Trophoblast cell (in vitro differentiated cells and primary cell): ENCODE measurements around the gene TAS1R3.

Experiments used
- DNase-seq, 2 donors: peaks; one replicate each; pipeline ENCODE4 v3.0.0-alpha.2; 2016
- H2AFZ ChIP-seq: 2 replicates; pipeline ENCODE4 v1.6.1; 2013; ENCODE audit warnings: low read length, moderate library complexity, mild to moderate bottlenecking; ENCODE audit not compliant: insufficient read depth, poor library complexity
- H2AK5ac ChIP-seq: 2 replicates; pipeline ENCODE4 v1.6.1; 2013; ENCODE audit warnings: mild to moderate bottlenecking, low read length
- H2BK120ac ChIP-seq: 2 replicates; pipeline ENCODE4 v1.6.1; 2013; ENCODE audit warnings: low read length, mild to moderate bottlenecking, moderate library complexity; ENCODE audit not compliant: insufficient read depth, poor library complexity
- H2BK12ac ChIP-seq: 2 replicates; pipeline ENCODE4 v1.6.1; 2013; ENCODE audit warnings: mild to moderate bottlenecking, low read length, moderate library complexity
- H2BK5ac ChIP-seq: 2 replicates; pipeline ENCODE4 v1.6.1; 2013; ENCODE audit warnings: low read length, low read depth, moderate library complexity, mild to moderate bottlenecking; ENCODE audit not compliant: poor library complexity
- H3K14ac ChIP-seq: 2 replicates; pipeline ENCODE4 v1.6.1; 2013; ENCODE audit warnings: mild to moderate bottlenecking, low read length
- H3K18ac ChIP-seq: 2 replicates; pipeline ENCODE4 v1.6.1; 2013; ENCODE audit warnings: mild to moderate bottlenecking, low read length
- H3K23ac ChIP-seq: 2 replicates; pipeline ENCODE4 v1.6.1; 2013; ENCODE audit warnings: low read length
- H3K27ac ChIP-seq: 2 replicates; pipeline ENCODE4 v1.5.1; 2013; ENCODE audit warnings: low read depth, mild to moderate bottlenecking, inconsistent platforms, low read length, moderate library complexity
- H3K27me3 ChIP-seq: 2 replicates; pipeline ENCODE4 v1.6.1; 2013; ENCODE audit warnings: inconsistent platforms, mild to moderate bottlenecking, low read length, moderate library complexity; ENCODE audit not compliant: insufficient read depth
- H3K36me3 ChIP-seq, 2 experiments: 1 replicate in 1 of 2; 2 replicates in 1 of 2; pipeline ENCODE4 v1.6.1; 2013; ENCODE audit warnings: low read length in 2 of 2, mild to moderate bottlenecking in 2 of 2, moderate library complexity in 1 of 2; ENCODE audit not compliant: insufficient read depth in 2 of 2, control insufficient read depth in 1 of 2
- H3K4ac ChIP-seq: 2 replicates; pipeline ENCODE4 v1.6.1; 2013; ENCODE audit warnings: low read depth, mild to moderate bottlenecking, low read length, moderate library complexity
- H3K4me1 ChIP-seq, 2 experiments: 1 replicate in 1 of 2; 2 replicates in 1 of 2; pipeline ENCODE4 v1.6.1; 2013; ENCODE audit warnings: low read length in 2 of 2, mild to moderate bottlenecking in 2 of 2, moderate library complexity in 1 of 2; ENCODE audit not compliant: insufficient read depth in 2 of 2, control insufficient read depth in 1 of 2
- H3K4me2 ChIP-seq: 2 replicates; pipeline ENCODE4 v1.6.1; 2013; ENCODE audit warnings: inconsistent platforms, mild to moderate bottlenecking, low read length, moderate library complexity
- H3K4me3 ChIP-seq: 2 replicates; pipeline ENCODE4 v1.5.1; 2013; ENCODE audit warnings: mild to moderate bottlenecking, low read depth, low read length, inconsistent platforms
- H3K79me1 ChIP-seq: one replicate; pipeline ENCODE4 v1.6.1; 2013; ENCODE audit warnings: low read length
- H3K79me2 ChIP-seq: 2 replicates; pipeline ENCODE4 v1.6.1; 2013; ENCODE audit warnings: low read length, mild to moderate bottlenecking; ENCODE audit not compliant: control insufficient read depth, insufficient read depth, poor library complexity
- H3K9ac ChIP-seq: 2 replicates; pipeline ENCODE4 v1.6.1; 2013; ENCODE audit warnings: mild to moderate bottlenecking, low read length
- H3K9me3 ChIP-seq: 2 replicates; pipeline ENCODE4 v1.6.1; 2013; ENCODE audit warnings: low read depth, mild to moderate bottlenecking, control low read depth, inconsistent platforms, low read length; ENCODE audit not compliant: insufficient read depth
- H4K12ac ChIP-seq: 2 replicates; pipeline ENCODE4 v1.6.1; 2013; ENCODE audit warnings: low read depth, mild to moderate bottlenecking, low read length, moderate library complexity
- H4K8ac ChIP-seq: 2 replicates; pipeline ENCODE4 v1.6.1; 2013; ENCODE audit warnings: low read depth, mild to moderate bottlenecking, low read length, moderate library complexity
- H4K91ac ChIP-seq: one replicate; pipeline ENCODE4 v1.6.1; 2013; ENCODE audit warnings: low read depth, mild to moderate bottlenecking, low read length, moderate library complexity
- WGBS: extraction: QIAGEN DNeasy Blood & Tissue Kit; methylation state at CpG from one replicate; pipeline ENCODE4 v1.1.7; 2013; ENCODE audit warnings: missing lambda C conversion rate; ENCODE audit not compliant: insufficient read length, insufficient coverage; ENCODE audit errors: extremely low coverage; 5-methylcytosine and 5-hydroxymethylcytosine counted together

The TAS1R3 gene

DNA sequence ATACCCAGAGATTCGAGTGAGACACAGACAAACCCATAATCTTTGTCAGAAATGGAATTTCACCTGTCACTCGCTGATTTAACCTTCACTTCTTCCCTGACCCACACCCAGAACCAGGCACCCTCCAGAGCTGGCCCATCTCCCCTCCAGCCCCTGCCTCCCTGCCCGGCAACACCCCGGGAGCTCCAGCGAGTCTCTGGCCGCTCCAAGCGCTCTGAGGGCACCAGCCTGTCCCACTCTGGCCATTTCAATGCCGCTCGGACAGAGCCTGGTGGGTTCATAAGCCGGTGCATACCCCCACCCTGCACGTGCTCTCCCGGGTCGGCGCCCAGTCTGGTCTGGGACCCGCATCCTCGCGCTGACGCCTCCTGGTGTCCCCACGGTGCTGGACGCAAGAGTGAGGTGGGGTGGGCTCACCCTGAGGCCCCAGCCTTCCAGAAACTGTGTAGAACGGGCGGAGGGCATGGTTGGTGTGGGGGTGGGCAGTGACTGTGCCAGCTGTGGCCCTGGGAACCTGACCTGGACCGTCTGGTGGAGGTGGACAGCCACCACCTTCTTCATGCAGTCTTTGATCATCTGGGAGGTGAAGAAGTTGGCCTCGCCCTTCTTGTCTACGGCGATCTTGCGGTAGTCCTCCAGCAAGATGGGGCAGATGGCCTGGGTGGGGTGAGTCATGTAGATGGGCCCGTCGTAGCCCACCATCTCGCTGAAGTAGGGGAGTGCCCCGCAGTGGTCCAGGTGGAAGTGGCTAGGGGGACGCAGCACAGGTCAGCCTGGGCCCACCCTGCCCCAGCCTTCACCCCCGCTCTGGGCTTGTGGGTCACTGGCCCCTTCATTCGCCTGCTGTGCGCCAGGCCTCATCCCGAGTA is 12.1 kb upstream of the TAS1R3 start:
- WGBS: no CpG with 5 or more reads among the region's 36 CpGs
- H3K4me3 ChIP-seq: no peak overlapping the region
- H3K27me3 ChIP-seq: no peaks in the 10 kb centered on the region
- H4K8ac ChIP-seq: no peak overlapping the region
- no peak overlapping the region for H3K9ac ChIP-seq
- H3K18ac ChIP-seq: no peak overlapping the region
- no peak overlapping the region for H2AK5ac ChIP-seq
- H3K9me3 ChIP-seq: no peaks in the 10 kb centered on the region
- no peak overlapping the region for H3K4me2 ChIP-seq
- no peak overlapping the region for H2BK120ac ChIP-seq
- no peak overlapping the region for H4K12ac ChIP-seq
- H3K4me1 ChIP-seq: peaks cover 2 to 6% of the 10 kb centered on the region in 2 experiments
- peaks cover 50% of the 10 kb centered on the region in 2 experiments for H3K36me3 ChIP-seq
- no peak overlapping the region for H3K4ac ChIP-seq
- peaks cover 13% of the 10 kb centered on the region for H3K79me2 ChIP-seq
- no peaks in the 10 kb centered on the region for H3K79me1 ChIP-seq
- no peak overlapping the region for H3K23ac ChIP-seq
- no peak overlapping the region for H3K27ac ChIP-seq
- no peak for DNase-seq
- H4K91ac ChIP-seq: no peak overlapping the region
- H2BK12ac ChIP-seq: no peak overlapping the region
- no peak overlapping the region for H2BK5ac ChIP-seq
- H3K14ac ChIP-seq: no peak overlapping the region
- no peak overlapping the region for H2AFZ ChIP-seq

DNA sequence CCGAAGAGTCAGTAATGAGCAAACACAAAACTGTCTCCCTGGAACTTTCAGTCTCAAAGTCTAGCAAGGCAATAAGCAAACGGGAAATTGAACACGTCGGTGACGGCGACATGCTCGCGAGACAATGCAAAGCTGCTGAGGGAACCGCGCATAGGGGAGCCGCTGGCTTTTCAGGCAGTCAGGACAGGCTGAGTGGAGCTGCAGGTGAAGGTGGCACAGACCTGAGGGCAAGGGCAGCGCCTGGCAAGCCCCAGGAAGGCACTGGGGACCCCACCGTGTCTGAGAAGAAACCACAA is 11.5 kb upstream of the TAS1R3 start:
- peaks cover 44 to 45% of the 10 kb centered on the region in 2 experiments for H3K36me3 ChIP-seq
- no peak overlapping the region for H2BK12ac ChIP-seq
- H3K4me2 ChIP-seq: no peak overlapping the region
- no peak overlapping the region for H3K4ac ChIP-seq
- no CpG with 5 or more reads among the region's 13 CpGs for WGBS
- no peaks in the 10 kb centered on the region for H3K27me3 ChIP-seq
- H3K79me1 ChIP-seq: peaks cover 4% of the 10 kb centered on the region
- peaks cover 17% of the 10 kb centered on the region for H3K79me2 ChIP-seq
- no peak overlapping the region for H3K27ac ChIP-seq
- H3K14ac ChIP-seq: no peak overlapping the region
- no peak overlapping the region for H3K4me3 ChIP-seq
- H3K9ac ChIP-seq: no peak overlapping the region
- no peak overlapping the region for H2BK120ac ChIP-seq
- no peak overlapping the region for H2AK5ac ChIP-seq
- peaks cover 2 to 6% of the 10 kb centered on the region in 2 experiments for H3K4me1 ChIP-seq
- H2AFZ ChIP-seq: no peak overlapping the region
- no peak for DNase-seq
- H4K8ac ChIP-seq: no peak overlapping the region
- no peak overlapping the region for H3K23ac ChIP-seq
- no peak overlapping the region for H4K91ac ChIP-seq
- H4K12ac ChIP-seq: no peak overlapping the region
- H2BK5ac ChIP-seq: no peak overlapping the region
- H3K9me3 ChIP-seq: no peaks in the 10 kb centered on the region
- no peak overlapping the region for H3K18ac ChIP-seq

DNA sequence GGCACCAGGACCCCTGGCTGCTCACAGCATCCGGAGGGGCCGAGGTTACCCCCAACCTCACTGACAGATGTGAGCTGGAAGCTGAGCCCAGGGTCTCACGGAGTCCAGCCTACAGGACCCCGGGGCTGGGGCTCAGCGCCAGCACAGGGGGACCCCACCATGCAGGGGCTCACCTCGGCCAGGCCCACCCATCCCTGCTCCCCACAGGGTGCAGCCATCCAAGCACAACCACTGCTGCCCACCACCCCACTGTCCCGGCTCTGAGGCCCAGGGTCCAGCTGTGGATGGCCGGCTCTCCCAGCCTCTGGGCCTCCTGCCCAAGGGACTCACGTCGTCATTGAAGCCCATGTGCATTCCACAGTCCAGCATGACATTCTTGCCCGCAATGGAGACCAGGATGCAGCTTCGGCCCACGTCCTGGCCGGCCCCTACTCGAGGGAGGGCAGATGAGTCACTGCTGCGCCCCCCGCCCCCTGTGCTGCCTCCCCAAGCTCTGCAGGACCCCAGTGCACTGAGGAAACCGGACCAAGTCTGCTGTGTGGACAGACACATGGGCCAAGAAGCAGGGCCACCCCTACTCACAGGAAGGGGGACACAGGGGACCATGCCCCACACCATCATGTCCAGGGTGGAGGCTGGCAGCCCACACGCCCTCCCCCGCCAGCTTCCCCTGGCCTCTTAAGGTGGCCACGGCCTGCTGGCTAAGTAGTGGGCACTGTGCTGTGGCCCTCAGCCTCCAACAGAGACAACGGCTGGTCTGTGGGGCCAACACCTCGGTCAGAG is 10.2 kb upstream of the TAS1R3 start:
- no peak for DNase-seq
- no CpG with 5 or more reads among the region's 23 CpGs for WGBS
- H3K4me1 ChIP-seq: peaks cover 12 to 14% of the 10 kb centered on the region in 2 experiments

DNA sequence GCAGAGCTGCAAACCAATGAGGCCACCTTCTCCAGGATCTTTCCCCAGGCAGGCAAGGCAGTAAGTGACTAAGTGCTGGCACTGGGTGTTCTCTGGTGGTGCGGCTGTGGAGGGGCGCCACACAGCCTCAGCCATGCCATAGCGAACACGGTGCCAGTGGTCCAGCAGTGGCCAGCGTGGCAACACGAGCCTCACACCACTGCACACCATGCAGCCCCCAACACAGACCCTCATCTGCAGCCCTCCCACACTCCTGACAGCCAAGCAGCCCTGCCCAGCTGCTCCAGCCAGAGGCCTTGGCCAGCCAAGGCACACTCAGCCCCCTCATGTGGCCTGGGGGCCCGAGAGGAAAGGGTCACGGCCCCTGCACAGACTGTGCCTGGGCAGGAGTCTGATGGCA is 9.6 kb upstream of the TAS1R3 start:
- no peak overlapping the region for H3K18ac ChIP-seq
- H3K27ac ChIP-seq: no peak overlapping the region
- no peak overlapping the region for H2AFZ ChIP-seq
- no peak overlapping the region for H3K14ac ChIP-seq
- peaks cover 9% of the 10 kb centered on the region for H3K79me1 ChIP-seq
- H4K91ac ChIP-seq: no peak overlapping the region
- peaks cover 12 to 16% of the 10 kb centered on the region in 2 experiments for H3K4me1 ChIP-seq
- peaks cover 26% of the 10 kb centered on the region for H3K79me2 ChIP-seq
- no peak overlapping the region for H2BK5ac ChIP-seq
- H4K12ac ChIP-seq: no peak overlapping the region
- H3K4me2 ChIP-seq: no peak overlapping the region
- no peak overlapping the region for H4K8ac ChIP-seq
- no peak overlapping the region for H2AK5ac ChIP-seq
- no peaks in the 10 kb centered on the region for H3K27me3 ChIP-seq
- peak overlapping the region; percentile 16 for H3K4ac ChIP-seq
- no peak overlapping the region for H2BK12ac ChIP-seq
- DNase-seq: no peak
- H3K4me3 ChIP-seq: no peak overlapping the region
- WGBS: no CpG with 5 or more reads among the region's 8 CpGs
- no peak overlapping the region for H3K9ac ChIP-seq
- H3K23ac ChIP-seq: no peak overlapping the region
- peaks cover 3% of the 10 kb centered on the region for H3K9me3 ChIP-seq
- no peak overlapping the region for H2BK120ac ChIP-seq
- peaks cover 33 to 35% of the 10 kb centered on the region in 2 experiments for H3K36me3 ChIP-seq

More for the DNA sequence above, 10.2 kb upstream of the TAS1R3 start:
- no peak overlapping the region for H3K9ac ChIP-seq
- no peak overlapping the region for H2BK5ac ChIP-seq
- peaks cover 35 to 36% of the 10 kb centered on the region in 2 experiments for H3K36me3 ChIP-seq
- H4K91ac ChIP-seq: no peak overlapping the region
- H4K8ac ChIP-seq: no peak overlapping the region
- no peak overlapping the region for H3K4me3 ChIP-seq
- H2BK12ac ChIP-seq: no peak overlapping the region
- no peak overlapping the region for H2AK5ac ChIP-seq
- H3K27me3 ChIP-seq: no peaks in the 10 kb centered on the region
- H3K79me2 ChIP-seq: peaks cover 26% of the 10 kb centered on the region
- no peak overlapping the region for H3K27ac ChIP-seq
- H3K4ac ChIP-seq: peak overlapping the region; percentile 43
- no peak overlapping the region for H2BK120ac ChIP-seq
- H3K79me1 ChIP-seq: peaks cover 9% of the 10 kb centered on the region
- no peak overlapping the region for H4K12ac ChIP-seq
- no peak overlapping the region for H3K4me2 ChIP-seq
- no peak overlapping the region for H3K18ac ChIP-seq
- no peak overlapping the region for H2AFZ ChIP-seq
- H3K23ac ChIP-seq: no peak overlapping the region
- no peak overlapping the region for H3K14ac ChIP-seq
- peaks cover 3% of the 10 kb centered on the region for H3K9me3 ChIP-seq
